GM23248 (cell line): Measurements from ENCODE around the gene NEU4.

ENCODE experiments used
- EZH2 ChIP-seq: fragments of 200-600 bp; sonication (generic); IDR thresholded peaks from 2 replicates; pipeline ENCODE4 v1.6.1; 2018; ENCODE audit warnings: antibody characterized with exemption, mild to moderate bottlenecking; ENCODE audit not compliant: insufficient read depth, poor library complexity, severe bottlenecking
- EZH2phosphoT487 ChIP-seq: fragments of 200-600 bp; sonication (generic); IDR thresholded peaks from 2 replicates; pipeline ENCODE4 v1.6.1; 2018; ENCODE audit warnings: antibody characterized with exemption, moderate library complexity, mild to moderate bottlenecking, low read depth; ENCODE audit not compliant: insufficient read depth

- TF ChIP-seq EZH2phosphoT487 = no peak
- no peak for TF ChIP-seq EZH2
Observed at GRCh38 chr2:241834527-241835210, 25.7 kb downstream of the NEU4 start.
